GM21528 (cell line): ENCODE results near the gene SLC27A6.
A peak's percentile ranks its signal among the peaks of the same experiment; 100 is the strongest.

Experiments used
- ATAC-seq: cut with Tn5 transposase; IDR thresholded peaks from one replicate; pipeline ENCODE4 v1.9.1; 2021; ENCODE audit warnings: mild to moderate bottlenecking, moderate library complexity; ENCODE audit not compliant: unreplicated experiment, low FRiP score

SLC27A6 gene

GRCh38 chr5:129061849-129062248, 96.6 kb downstream of the SLC27A6 start:
- no peak for ATAC-seq

DNA sequence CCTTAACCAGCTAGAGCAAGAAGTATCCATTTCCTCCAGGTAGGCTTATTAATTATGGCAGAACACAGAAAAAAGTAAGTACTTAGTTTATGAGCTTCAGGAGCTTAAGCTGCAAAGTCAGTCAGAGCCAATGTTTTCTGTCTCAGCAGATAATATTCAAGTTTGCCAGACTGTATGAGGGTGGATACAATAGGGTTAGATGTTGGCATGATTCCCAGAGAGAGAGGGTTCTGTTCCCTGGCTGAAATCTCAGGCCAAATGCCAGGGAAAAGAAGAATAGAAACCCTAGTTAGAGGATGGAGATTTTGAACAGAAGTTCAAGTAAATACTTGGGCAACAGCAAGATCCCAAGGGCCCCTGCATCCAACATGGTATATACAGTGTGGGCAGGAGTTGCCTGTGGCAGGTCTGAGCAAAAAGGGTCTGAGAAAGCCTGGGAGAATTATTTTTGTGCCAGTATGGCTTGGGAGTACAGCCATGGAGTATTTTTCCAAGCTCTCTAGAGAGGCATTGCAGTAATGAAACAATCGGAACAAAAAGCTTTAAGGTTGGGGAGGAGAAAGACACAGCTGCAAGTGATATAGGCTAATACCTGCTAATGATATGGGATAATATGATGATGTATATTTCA, 98.3 kb downstream of the SLC27A6 start:
- ATAC-seq, result no peak

DNA sequence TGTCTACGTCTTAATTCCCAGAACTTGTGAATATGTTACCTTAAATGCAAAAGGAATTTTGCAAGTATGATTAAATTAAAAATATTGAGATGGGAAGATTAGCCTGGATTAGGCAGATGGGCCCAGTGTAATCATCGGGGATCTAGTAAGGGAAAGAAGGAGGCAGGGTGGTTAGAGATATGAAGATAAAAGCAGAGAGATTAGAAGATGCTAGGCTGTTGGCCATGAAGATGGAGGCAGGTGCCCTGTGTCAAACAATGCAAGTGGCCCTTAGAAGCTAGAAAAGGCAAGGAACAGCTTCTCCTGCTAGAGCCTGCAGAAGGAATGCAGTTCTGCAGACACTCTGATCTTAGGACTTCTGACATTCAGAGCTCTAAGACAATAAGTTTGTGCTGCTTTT, 100.4 kb downstream of the SLC27A6 start:
- no peak for ATAC-seq

DNA sequence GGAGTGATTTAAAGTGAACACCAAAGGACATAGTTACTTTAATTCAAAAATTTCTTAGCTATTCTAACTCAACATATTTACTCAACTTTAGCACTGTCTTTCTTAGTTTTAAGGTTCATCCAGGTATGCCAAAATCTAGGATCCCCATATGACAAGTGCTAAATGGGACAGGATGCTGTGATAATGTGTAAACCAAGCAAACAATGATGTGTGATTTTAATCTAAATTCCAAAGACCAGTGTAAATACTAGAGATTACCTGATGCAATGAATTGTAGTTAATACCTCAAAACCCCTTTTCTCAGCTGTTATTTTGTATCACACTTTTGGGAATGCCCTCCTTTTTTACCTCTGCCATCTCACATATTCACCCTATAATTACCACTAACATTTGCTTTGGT, 102.5 kb downstream of the SLC27A6 start:
- ATAC-seq, result no peak

- ATAC-seq, result peak; percentile 79
Observed at GRCh38 chr5:129069292-129069691, 104.0 kb downstream of the SLC27A6 start.

- ATAC-seq, result no peak
Observed at GRCh38 chr5:129073111-129073510, 107.8 kb downstream of the SLC27A6 start.

- no peak for ATAC-seq
Observed at GRCh38 chr5:129074903-129075302, 109.6 kb downstream of the SLC27A6 start.

- ATAC-seq, result no peak
Observed at GRCh38 chr5:129077433-129078075, 112.3 kb downstream of the SLC27A6 start.

- no peak for ATAC-seq
Observed at GRCh38 chr5:129078247-129078646, 113.0 kb downstream of the SLC27A6 start.

DNA sequence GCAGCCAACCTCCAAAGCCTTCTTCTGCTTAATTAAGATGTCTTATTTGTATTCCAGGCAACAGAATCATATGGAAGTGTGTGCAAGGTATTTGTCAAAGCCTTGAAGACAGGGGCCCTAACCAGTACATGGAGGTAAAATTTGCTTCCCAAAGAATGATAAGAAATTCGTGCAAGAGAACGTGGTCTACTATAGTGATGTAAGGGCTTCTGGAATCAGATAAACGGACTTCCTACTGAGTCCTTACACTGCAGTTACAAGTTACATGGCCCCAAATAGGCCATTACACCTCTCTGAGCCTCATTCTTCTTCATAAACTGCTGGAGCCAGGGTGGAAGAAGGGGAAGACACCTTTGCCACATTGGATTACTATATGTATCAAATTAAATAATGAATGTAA, 113.4 kb downstream of the SLC27A6 start:
- no peak for ATAC-seq

DNA sequence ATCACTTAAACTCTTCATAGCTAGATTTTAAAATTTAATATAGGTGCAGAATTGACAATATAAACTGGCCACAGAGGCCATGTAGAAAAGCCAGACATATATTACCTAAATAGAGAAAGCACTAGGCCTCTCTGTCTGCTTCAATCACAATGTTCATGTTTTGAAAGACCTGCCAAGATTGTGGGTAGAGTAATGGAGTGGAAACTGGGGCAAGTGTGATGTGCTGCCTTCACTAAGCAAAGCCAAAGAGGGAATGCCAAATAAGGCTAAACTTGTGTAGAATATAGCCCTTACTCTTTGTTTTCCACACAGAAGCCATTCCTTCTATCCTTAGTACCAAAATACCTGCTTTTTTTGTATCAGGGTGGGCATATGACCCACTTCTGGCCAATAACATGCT, 114.2 kb downstream of the SLC27A6 start:
- no peak for ATAC-seq

- ATAC-seq, result no peak
Observed at GRCh38 chr5:129080766-129081165, 115.5 kb downstream of the SLC27A6 start.

- ATAC-seq, result no peak
Observed at GRCh38 chr5:129082225-129083136, 117.2 kb downstream of the SLC27A6 start.
